ENCODE results near the gene KTN1. TPM values are rescaled to one million over a fixed set of nuclear protein-coding genes. Genes with fewer than 3 reads are reported as not detected.

Gene KTN1
- total and polyA plus RNA-seq, 2 experiments from 2014 or later = 124 to 607 TPM

- Histone ChIP-seq H3K9me2 (ENCODE audit: insufficient read depth) (no peaks in the 10 kb centered on the region), H3K27ac (ENCODE audit: low read depth) (no peak overlapping the region), H3K27me3 (ENCODE audit: insufficient read depth) (no peaks in the 10 kb centered on the region), H3K4me3 (no peak overlapping the region), H3K79me2 (replicated peaks; ENCODE audit: insufficient read depth) (no peaks in the 10 kb centered on the region), H3K36me3 (ENCODE audit: insufficient read depth) (peaks cover 6% of the 10 kb centered on the region; the same call in 1 of the 2 replicates), H4K20me1 (replicated peaks; ENCODE audit: insufficient read depth) (no peaks in the 10 kb centered on the region), H3K4me1 (ENCODE audit: insufficient read depth) (no peaks in the 10 kb centered on the region), H3K4me2 (no peak overlapping the region), H3F3A (replicated peaks; ENCODE audit: low read depth) (no peaks in the 10 kb centered on the region), H2AFZ (no peak overlapping the region)
- H3K27me3 Mint-ChIP-seq (ENCODE audit: insufficient read depth, low read depth, poor library complexity) = no peaks in the 10 kb centered on the region
- H3K9me3 Mint-ChIP-seq = no peaks in the 10 kb centered on the region
- no peak for DNase-seq (ENCODE audit: low spot score)
- TF ChIP-seq, protein P1, sequence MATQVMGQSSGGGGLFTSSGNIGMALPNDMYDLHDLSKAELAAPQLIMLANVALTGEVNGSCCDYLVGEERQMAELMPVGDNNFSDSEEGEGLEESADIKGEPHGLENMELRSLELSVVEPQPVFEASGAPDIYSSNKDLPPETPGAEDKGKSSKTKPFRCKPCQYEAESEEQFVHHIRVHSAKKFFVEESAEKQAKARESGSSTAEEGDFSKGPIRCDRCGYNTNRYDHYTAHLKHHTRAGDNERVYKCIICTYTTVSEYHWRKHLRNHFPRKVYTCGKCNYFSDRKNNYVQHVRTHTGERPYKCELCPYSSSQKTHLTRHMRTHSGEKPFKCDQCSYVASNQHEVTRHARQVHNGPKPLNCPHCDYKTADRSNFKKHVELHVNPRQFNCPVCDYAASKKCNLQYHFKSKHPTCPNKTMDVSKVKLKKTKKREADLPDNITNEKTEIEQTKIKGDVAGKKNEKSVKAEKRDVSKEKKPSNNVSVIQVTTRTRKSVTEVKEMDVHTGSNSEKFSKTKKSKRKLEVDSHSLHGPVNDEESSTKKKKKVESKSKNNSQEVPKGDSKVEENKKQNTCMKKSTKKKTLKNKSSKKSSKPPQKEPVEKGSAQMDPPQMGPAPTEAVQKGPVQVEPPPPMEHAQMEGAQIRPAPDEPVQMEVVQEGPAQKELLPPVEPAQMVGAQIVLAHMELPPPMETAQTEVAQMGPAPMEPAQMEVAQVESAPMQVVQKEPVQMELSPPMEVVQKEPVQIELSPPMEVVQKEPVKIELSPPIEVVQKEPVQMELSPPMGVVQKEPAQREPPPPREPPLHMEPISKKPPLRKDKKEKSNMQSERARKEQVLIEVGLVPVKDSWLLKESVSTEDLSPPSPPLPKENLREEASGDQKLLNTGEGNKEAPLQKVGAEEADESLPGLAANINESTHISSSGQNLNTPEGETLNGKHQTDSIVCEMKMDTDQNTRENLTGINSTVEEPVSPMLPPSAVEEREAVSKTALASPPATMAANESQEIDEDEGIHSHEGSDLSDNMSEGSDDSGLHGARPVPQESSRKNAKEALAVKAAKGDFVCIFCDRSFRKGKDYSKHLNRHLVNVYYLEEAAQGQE (IDR thresholded peaks at IDR 0.05; ENCODE audit: unreplicated experiment) = no peak
- TF ChIP-seq JUNB (IDR thresholded peaks at IDR 0.05; ENCODE audit: unreplicated experiment) (no peak), CREB1 (CRISPR knock-in tag; IDR thresholded peaks at IDR 0.05; ENCODE audit: low read depth) (no peak), STAT1 (IDR thresholded peaks at IDR 0.05; ENCODE audit: unreplicated experiment) (no peak), ZNF462 (CRISPR knock-in tag; IDR thresholded peaks at IDR 0.05) (no peak), EZH2phosphoT487 (IDR thresholded peaks at IDR 0.05; ENCODE audit: unreplicated experiment) (no peak), CTCF (conservative IDR thresholded peaks at IDR 0.05; ENCODE audit: low read depth in 2 of 2) (no peak), ZNF331 (CRISPR knock-in tag; IDR thresholded peaks at IDR 0.05; ENCODE audit: low read depth) (no peak), ZNF114 (CRISPR knock-in tag; IDR thresholded peaks at IDR 0.05) (no peak)
- TF ChIP-seq, protein P2, sequence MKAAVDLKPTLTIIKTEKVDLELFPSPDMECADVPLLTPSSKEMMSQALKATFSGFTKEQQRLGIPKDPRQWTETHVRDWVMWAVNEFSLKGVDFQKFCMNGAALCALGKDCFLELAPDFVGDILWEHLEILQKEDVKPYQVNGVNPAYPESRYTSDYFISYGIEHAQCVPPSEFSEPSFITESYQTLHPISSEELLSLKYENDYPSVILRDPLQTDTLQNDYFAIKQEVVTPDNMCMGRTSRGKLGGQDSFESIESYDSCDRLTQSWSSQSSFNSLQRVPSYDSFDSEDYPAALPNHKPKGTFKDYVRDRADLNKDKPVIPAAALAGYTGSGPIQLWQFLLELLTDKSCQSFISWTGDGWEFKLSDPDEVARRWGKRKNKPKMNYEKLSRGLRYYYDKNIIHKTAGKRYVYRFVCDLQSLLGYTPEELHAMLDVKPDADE (IDR thresholded peaks at IDR 0.05) = no peak
- H3K4me3 Mint-ChIP-seq = no peak overlapping the region
- no peak overlapping the region for H3K27ac Mint-ChIP-seq
- peaks cover 21% of the 10 kb centered on the region; the same call in 2 of the 3 replicates for H3K36me3 Mint-ChIP-seq (ENCODE audit: low read depth)
- ATAC-seq = no peak
- H3K4me1 Mint-ChIP-seq = no peaks in the 10 kb centered on the region
These were observed 85.2 kb downstream of the KTN1 start for GRCh38 chr14:55665067-55665675.
